Kidney (tissue), 14 donors: Measurements from ENCODE around the gene ST6GAL1. TPM values are rescaled to one million over a fixed set of nuclear protein-coding genes. Genes with fewer than 3 reads are reported as not detected.

Source experiments
- DNase-seq, 5 donors: peaks; one replicate each; pipeline ENCODE4 v3.0.0-alpha.2; 2013 to 2020
- FAIRE-seq: peaks from 2 replicates; lab custom pipeline; 2012; peaks lifted over from hg19 to GRCh38; lab: Jason Lieb, UNC
- H3K27ac ChIP-seq, 2 donors: one replicate each; pipeline ENCODE4 v1.7.0; 2013; ENCODE audit warnings: low read depth in 2 of 2, low read length in 2 of 2, inconsistent platforms in 1 of 2
- H3K27me3 ChIP-seq: one replicate; pipeline ENCODE4 v1.7.1; 2013; ENCODE audit warnings: low read length, inconsistent platforms; ENCODE audit not compliant: control insufficient read depth, insufficient read depth
- H3K36me3 ChIP-seq, 3 donors: one replicate each; pipeline versions ENCODE4 v1.7.0 to v1.7.1; 2013; ENCODE audit warnings: low read length in 3 of 3, control low read depth in 1 of 3, inconsistent platforms in 1 of 3; ENCODE audit not compliant: insufficient read depth in 3 of 3, control insufficient read depth in 2 of 3
- H3K4me1 ChIP-seq, 3 donors: one replicate each; pipeline versions ENCODE4 v1.7.0 to v1.7.1; 2013; ENCODE audit warnings: low read length in 3 of 3, inconsistent platforms in 1 of 3, low read depth in 1 of 3; ENCODE audit not compliant: control insufficient read depth in 2 of 3, insufficient read depth in 2 of 3
- H3K4me3 ChIP-seq, 3 donors: one replicate each; pipeline versions ENCODE4 v1.7.0 to v1.8.1; 2013; ENCODE audit warnings: low read length in 3 of 3, control low read depth in 1 of 3, inconsistent platforms in 1 of 3
- H3K9ac ChIP-seq, 3 donors: one replicate each; pipeline versions ENCODE4 v1.7.0 to v1.7.1; 2013; ENCODE audit warnings: low read length in 3 of 3, control low read depth in 1 of 3, inconsistent platforms in 1 of 3
- H3K9me3 ChIP-seq, 3 donors: one replicate each; pipeline versions ENCODE4 v1.7.0 to v1.7.1; 2013; ENCODE audit warnings: low read length in 3 of 3, control low read depth in 1 of 3, inconsistent platforms in 1 of 3; ENCODE audit not compliant: control insufficient read depth in 2 of 3, insufficient read depth in 1 of 3
- CTCF ChIP-seq: IDR thresholded peaks from 3 replicates; pipeline ENCODE4 v1.5.1; 2012; ENCODE audit warnings: mild to moderate bottlenecking, moderate library complexity, borderline replicate concordance; ENCODE audit not compliant: insufficient read depth; ENCODE audit errors: extremely low read depth
- intact Hi-C: fragments of 100-400 bp; cut with DNase I; formaldehyde crosslinking; loops from one replicate; pipeline ENCODE4 v1.11.1; 2022
- polyA plus RNA-seq: library from polyadenylated mRNA; stranded (reverse); fragments of 350-450 nt; fragmentation: Illumina TruSeq; extraction: RNeasy Lipid Tissue Mini Kit (QIAGEN cat#74804); gene quantifications from one replicate; pipeline ENCODE4 v1.2.3, GENCODE V29; 2014; ENCODE audit warnings: low read depth, low replicate concordance; ENCODE audit not compliant: insufficient read depth
- total RNA-seq: library from RNA; stranded (reverse); fragmentation: NEBNext Ultra II Directional; extraction: Animal tissue kit (Norgen Biotek cat#: 25700); gene quantifications from one replicate; pipeline ENCODE4 v1.2.1, GENCODE V29; 2021
- donor health status: control.
- donor health status: control.
- donor health status: control.
- donor health status: control.
- donor health status: control.
- donor health status: DM: yes; HTN: yes; CAD: no.
- donor health status: Normal renal cell carcinoma (clear cell type).

The ST6GAL1 gene
- total and polyA plus RNA-seq, 2 donors from 2014 or later, result 62.6 to 236 TPM

- Histone ChIP-seq H3K4me3 (no peak overlapping the region), H3K27ac (no peak overlapping the region), H3K4me1 (peaks cover 0 to 4% (median 0%) of the 10 kb centered on the region in 3 donors), H3K9ac (no peak overlapping the region), H3K27me3 (no peaks in the 10 kb centered on the region), H3K36me3 (no peaks in the 10 kb centered on the region), H3K9me3 (peaks cover 0 to 21% (median 0%) of the 10 kb centered on the region in 3 donors)
- TF ChIP-seq CTCF, result no peak
- intact Hi-C loops, result no loop called here
- FAIRE-seq (no peak), DNase-seq (no peak)
Measured at GRCh38 chr3:187085021-187085666, 154.8 kb downstream of the ST6GAL1 start.

GRCh38 chr3:187085933-187086332 is 155.6 kb downstream of the ST6GAL1 start:
- Histone ChIP-seq H3K27ac (no peak overlapping the region), H3K27me3 (no peaks in the 10 kb centered on the region), H3K4me3 (no peak overlapping the region), H3K9ac (no peak overlapping the region), H3K4me1 (peaks cover 0 to 4% (median 0%) of the 10 kb centered on the region in 3 donors), H3K9me3 (peaks cover 0 to 21% (median 0%) of the 10 kb centered on the region in 3 donors), H3K36me3 (no peaks in the 10 kb centered on the region)
- DNase-seq, result no peak
- intact Hi-C loops, result no loop called here
- TF ChIP-seq CTCF, result no peak
- no peak for FAIRE-seq

GRCh38 chr3:187086831-187087230 is 156.5 kb downstream of the ST6GAL1 start:
- peaks cover 0 to 21% (median 0%) of the 10 kb centered on the region in 3 donors for H3K9me3 ChIP-seq
- no peak overlapping the region for H3K4me3 ChIP-seq
- H3K27me3 ChIP-seq, result no peaks in the 10 kb centered on the region
- DNase-seq (no peak), FAIRE-seq (no peak)
- TF ChIP-seq CTCF, result no peak
- peaks cover 0 to 4% (median 0%) of the 10 kb centered on the region in 3 donors for H3K4me1 ChIP-seq
- intact Hi-C loops, result no loop called here
- H3K27ac ChIP-seq, result no peak overlapping the region
- H3K9ac ChIP-seq, result no peak overlapping the region
- no peaks in the 10 kb centered on the region for H3K36me3 ChIP-seq
